Common myeloid progenitor, CD34-positive (primary cell): Measurements from ENCODE around the gene RPL18.

Source experiments
- CTCF ChIA-PET: fragments of 350-600 bp; sonication (Branson Sonifier 250); formaldehyde crosslinking; loops from one replicate; lab custom pipeline; 2021; ENCODE audit warnings: antibody characterized with exemption; lab: Charles Lee
- POLR2A ChIA-PET: fragments of 350-600 bp; sonication (Branson Sonifier 250); formaldehyde crosslinking; loops from one replicate; lab custom pipeline; 2021; ENCODE audit warnings: antibody characterized with exemption; lab: Charles Lee
- DNase-seq, 3 donors: peaks; one replicate each; pipeline versions ENCODE4 v3.0.0 to v3.0.0-alpha.2; 2013
- H3K27ac ChIP-seq, 2 experiments: 1 replicate in 1 of 2; 2 replicates in 1 of 2; pipeline ENCODE4 v1.7.0; 2013; ENCODE audit warnings: inconsistent platforms in 2 of 2, low read length in 2 of 2, mild to moderate bottlenecking in 2 of 2, low read depth in 1 of 2, moderate library complexity in 1 of 2; ENCODE audit not compliant: severe bottlenecking in 2 of 2, insufficient read depth in 1 of 2, poor library complexity in 1 of 2
- H3K27me3 ChIP-seq, 5 experiments: replicated peaks in 2 of 5; 1 replicate in 3 of 5; 2 replicates in 2 of 5; pipeline versions ENCODE4 v1.6.1 to v1.7.0; 2013; ENCODE audit warnings: low read length in 4 of 5, mild to moderate bottlenecking in 2 of 5, moderate library complexity in 2 of 5, inconsistent platforms in 1 of 5; ENCODE audit not compliant: insufficient read depth in 5 of 5, control insufficient read depth in 4 of 5
- H3K36me3 ChIP-seq, 4 experiments: 1 replicate in 2 of 4; 2 replicates in 2 of 4; pipeline versions ENCODE4 v1.6.1 to v1.7.0; 2013; ENCODE audit warnings: low read length in 3 of 4, control low read depth in 1 of 4, mild to moderate bottlenecking in 1 of 4; ENCODE audit not compliant: control insufficient read depth in 4 of 4, insufficient read depth in 4 of 4
- H3K4me1 ChIP-seq, 4 experiments: 1 replicate in 3 of 4; 2 replicates in 1 of 4; pipeline versions ENCODE4 v1.6.1 to v1.7.1; 2013; ENCODE audit warnings: low read length in 3 of 4, mild to moderate bottlenecking in 3 of 4, control low read depth in 1 of 4, inconsistent platforms in 1 of 4, moderate library complexity in 1 of 4; ENCODE audit not compliant: control insufficient read depth in 4 of 4, insufficient read depth in 4 of 4; ENCODE audit errors: control extremely low read depth in 1 of 4
- H3K4me3 ChIP-seq, 7 experiments: 1 replicate in 4 of 7; 2 replicates in 3 of 7; pipeline versions ENCODE4 v1.5.1 to v1.7.0; 2013; ENCODE audit warnings: mild to moderate bottlenecking in 7 of 7, low read length in 6 of 7, moderate library complexity in 6 of 7, inconsistent platforms in 2 of 7, low read depth in 2 of 7, control low read depth in 1 of 7; ENCODE audit not compliant: insufficient read depth in 4 of 7, control insufficient read depth in 1 of 7; ENCODE audit errors: extremely low read depth in 1 of 7
- H3K9me3 ChIP-seq, 5 experiments: 1 replicate in 4 of 5; 2 replicates in 1 of 5; pipeline versions ENCODE4 v1.6.1 to v1.7.1; 2013; ENCODE audit warnings: low read length in 4 of 5, mild to moderate bottlenecking in 2 of 5, inconsistent platforms in 1 of 5, low read depth in 1 of 5, moderate library complexity in 1 of 5; ENCODE audit not compliant: control insufficient read depth in 4 of 5, insufficient read depth in 2 of 5; ENCODE audit errors: control extremely low read depth in 1 of 5
- WGBS: methylation state at CpG from one replicate; pipeline ENCODE4 v1.1.5; 2013; ENCODE audit not compliant: insufficient coverage; 5-methylcytosine and 5-hydroxymethylcytosine counted together

The RPL18 gene

DNA sequence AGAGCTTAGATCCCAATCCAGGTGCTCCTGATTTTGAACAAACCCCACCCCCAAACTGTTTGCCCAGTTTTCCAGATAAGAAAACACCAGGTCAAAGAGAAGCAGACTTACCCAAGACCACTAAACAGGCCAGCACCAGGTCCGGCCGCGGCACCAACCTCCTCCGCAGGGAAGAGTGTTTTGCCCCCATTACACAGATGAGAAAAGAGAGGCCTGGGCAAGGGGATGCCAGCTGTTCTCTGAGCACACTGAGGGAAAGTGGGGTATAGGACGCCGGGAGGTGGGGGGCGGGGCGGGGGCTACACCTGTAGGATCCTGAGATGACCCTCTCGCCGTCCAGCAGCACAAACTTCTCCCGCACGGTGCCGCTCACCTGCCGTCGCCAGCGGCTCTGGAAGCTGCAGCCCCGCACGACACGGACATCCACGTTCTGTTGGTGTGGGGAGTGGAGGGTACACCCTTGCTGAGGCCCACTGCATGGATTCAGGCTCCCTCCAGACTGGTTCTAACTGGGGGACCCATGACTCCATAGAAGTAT is 9.3 kb downstream of the RPL18 start:
- no peak overlapping the region for H3K4me3 ChIP-seq
- peaks cover 0 to 5% (median 0%) of the 10 kb centered on the region in 4 experiments for H3K36me3 ChIP-seq
- H3K27ac ChIP-seq = no peak overlapping the region
- POLR2A ChIA-PET = interaction anchor here (0.7 kb wide), 1 partner anchor 33 kb away, joined by 4 read pairs; no protein-coding TSS in a partner anchor
- H3K27me3 ChIP-seq = no peaks in the 10 kb centered on the region
- H3K9me3 ChIP-seq = no peaks in the 10 kb centered on the region
- 97% methylated on average over 17 of the region's 20 CpGs for WGBS
- no peak for DNase-seq
- CTCF ChIA-PET = interaction anchor here (0.9 to 4.7 kb wide), 8 partner anchors 8 to 262 kb away, joined by 3 to 57 read pairs (median 5); partner anchors contain the start of genes RPL18 and SPHK2
- H3K4me1 ChIP-seq = peaks cover 0 to 8% (median 0%) of the 10 kb centered on the region in 4 experiments

DNA sequence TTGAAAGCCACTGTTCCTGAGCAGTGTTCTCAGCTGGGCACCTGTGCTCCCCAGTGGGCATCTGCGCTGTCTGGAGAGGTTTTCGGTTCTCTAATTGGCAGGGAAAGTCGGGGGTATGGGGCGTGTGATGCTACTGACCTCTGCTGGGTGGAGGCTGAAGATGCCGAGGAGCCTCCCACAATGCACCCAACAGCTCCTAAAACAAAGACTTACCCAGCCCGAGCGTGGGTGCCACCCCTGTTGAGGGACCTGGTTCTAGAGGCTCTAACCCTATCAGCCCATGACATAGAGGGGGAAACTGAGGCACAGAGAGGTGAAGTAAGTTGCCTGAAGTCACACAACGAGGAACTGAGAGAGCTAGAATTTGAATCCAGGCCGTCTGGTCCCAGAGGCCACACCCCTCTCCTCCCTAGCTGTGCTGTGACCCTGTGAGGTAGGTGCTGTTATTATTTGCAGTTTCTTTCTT is 10.1 kb downstream of the RPL18 start:
- peak overlapping the region in 4 of 7 experiments; percentile 20 to 70 (median 54) for H3K4me3 ChIP-seq

DNA sequence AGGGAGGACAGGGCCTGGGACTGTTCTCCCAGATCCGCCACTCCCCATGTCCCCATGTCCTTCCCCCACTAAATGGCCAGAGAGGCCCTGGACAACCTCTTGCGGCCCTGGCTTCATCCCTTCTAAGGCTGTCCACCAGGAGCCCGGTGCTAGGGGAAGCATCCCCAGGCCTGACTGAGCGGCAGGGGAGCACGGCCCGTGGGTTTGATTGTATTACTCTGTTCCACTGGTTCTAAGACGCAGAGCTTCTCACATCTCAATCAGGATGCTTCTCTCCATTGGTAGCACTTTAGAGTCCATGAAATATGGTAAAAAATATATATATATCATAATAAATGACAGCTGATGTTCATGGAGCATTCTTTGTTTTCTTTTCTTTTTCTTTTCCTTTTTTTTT is 11.6 kb downstream of the RPL18 start:
- CTCF ChIA-PET = interaction anchor here (1.0 to 4.7 kb wide), 4 partner anchors 10 to 118 kb away, joined by 3 to 57 read pairs (median 15); no protein-coding TSS in a partner anchor
- Histone ChIP-seq H3K9me3 (no peaks in the 10 kb centered on the region), H3K36me3 (no peaks in the 10 kb centered on the region), H3K4me1 (peaks cover 0 to 8% (median 0%) of the 10 kb centered on the region in 4 experiments), H3K4me3 (no peak overlapping the region), H3K27me3 (no peaks in the 10 kb centered on the region), H3K27ac (no peak overlapping the region)
- POLR2A ChIA-PET = no interaction called here
- DNase-seq = no peak
- 96% methylated on average over 6 of the region's 7 CpGs for WGBS

More for the DNA sequence above, 10.1 kb downstream of the RPL18 start:
- Histone ChIP-seq H3K27ac (no peak overlapping the region), H3K4me1 (peaks cover 0 to 8% (median 0%) of the 10 kb centered on the region in 4 experiments), H3K9me3 (no peaks in the 10 kb centered on the region), H3K36me3 (no peaks in the 10 kb centered on the region), H3K27me3 (no peaks in the 10 kb centered on the region)
- DNase-seq = peak; percentile 74 to 82 (median 81)
- CTCF ChIA-PET = interaction anchor here (0.9 to 4.7 kb wide), 10 partner anchors 9 to 258 kb away, joined by 3 to 57 read pairs (median 4); partner anchors contain the start of genes RPL18 and SPHK2
- POLR2A ChIA-PET = interaction anchor here (0.6 to 1.1 kb wide), 2 partner anchors 20 to 777 kb away, joined by 3 to 4 read pairs; no protein-coding TSS in a partner anchor
- 0% methylated on average over 2 of the region's 9 CpGs for WGBS

DNA sequence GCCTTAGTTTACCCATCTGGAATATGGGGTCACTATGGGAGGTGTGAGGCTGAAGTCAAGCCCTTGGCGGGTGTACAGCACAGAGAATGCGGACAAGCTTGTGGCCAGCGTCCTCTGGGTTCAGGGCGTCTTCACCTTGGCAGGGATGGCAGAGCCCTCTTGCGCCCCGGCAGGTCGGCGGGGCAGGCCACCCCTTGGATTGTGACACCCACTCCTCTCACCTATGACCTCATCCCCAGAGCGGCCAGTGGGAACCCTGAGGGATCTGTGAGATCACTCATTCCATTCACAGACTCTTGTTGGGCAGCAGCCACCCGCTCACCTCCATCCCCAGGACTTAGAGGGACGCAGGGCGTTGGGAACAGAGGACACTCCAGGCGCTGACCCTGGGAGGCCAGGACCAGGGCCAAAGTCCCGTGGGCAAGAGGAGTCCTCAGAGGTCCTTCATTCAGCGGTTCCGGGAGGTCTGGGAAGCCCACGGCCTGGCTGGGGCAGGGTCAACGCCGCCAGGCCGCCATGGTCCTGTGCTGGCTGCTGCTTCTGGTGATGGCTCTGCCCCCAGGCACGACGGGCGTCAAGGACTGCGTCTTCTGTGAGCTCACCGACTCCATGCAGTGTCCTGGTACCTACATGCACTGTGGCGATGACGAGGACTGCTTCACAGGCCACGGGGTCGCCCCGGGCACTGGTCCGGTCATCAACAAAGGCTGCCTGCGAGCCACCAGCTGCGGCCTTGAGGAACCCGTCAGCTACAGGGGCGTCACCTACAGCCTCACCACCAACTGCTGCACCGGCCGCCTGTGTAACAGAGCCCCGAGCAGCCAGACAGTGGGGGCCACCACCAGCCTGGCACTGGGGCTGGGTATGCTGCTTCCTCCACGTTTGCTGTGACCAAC is 12.3 kb downstream of the RPL18 start, which contains the start of gene SPACA4:
SPACA4 (plus strand) TSS at position 280 of the 896 bp plus-strand sequence; CDS start at position 517, 237 bp downstream.
- POLR2A ChIA-PET = no interaction called here
- CTCF ChIA-PET = interaction anchor here (1.1 to 4.7 kb wide), 5 partner anchors 11 to 117 kb away, joined by 3 to 57 read pairs (median 5); no protein-coding TSS in a partner anchor
- Histone ChIP-seq H3K9me3 (no peaks in the 10 kb centered on the region), H3K4me3 (no peak within 1 kb of the TSS), H3K36me3 (no peaks in the 10 kb centered on the region), H3K27ac (no peak within 1 kb of the TSS), H3K27me3 (no peaks in the 10 kb centered on the region), H3K4me1 (peaks cover 0 to 8% (median 2%) of the 10 kb centered on the region in 4 experiments)
- no peak for DNase-seq
- 94% methylated on average over 38 of the region's 39 CpGs for WGBS

DNA sequence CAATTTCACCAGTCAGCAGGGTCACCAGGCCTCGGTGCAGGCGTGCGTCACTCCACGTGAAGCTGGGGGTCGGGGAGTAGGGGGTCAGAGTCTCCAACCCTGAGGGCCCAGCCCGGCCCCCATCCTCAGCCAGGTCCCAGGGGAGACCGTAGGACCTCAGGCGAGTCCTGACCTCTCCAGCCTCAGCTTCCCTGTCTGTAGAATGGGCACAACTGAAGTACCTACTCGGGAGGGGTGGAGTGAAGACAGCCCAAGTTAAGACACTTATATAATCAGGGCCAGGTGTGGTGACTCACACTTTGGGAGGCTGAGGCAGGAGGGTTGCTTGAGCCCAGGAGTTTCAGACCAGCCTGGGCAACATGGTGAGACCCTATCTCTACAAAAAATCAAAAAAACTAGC is 15.1 kb downstream of the RPL18 start:
- no peak overlapping the region for H3K27ac ChIP-seq
- POLR2A ChIA-PET = no interaction called here
- no peaks in the 10 kb centered on the region for H3K27me3 ChIP-seq
- H3K9me3 ChIP-seq = no peaks in the 10 kb centered on the region
- no peak overlapping the region for H3K4me3 ChIP-seq
- no peak for DNase-seq
- CTCF ChIA-PET = no interaction called here
- peaks cover 0 to 4% (median 2%) of the 10 kb centered on the region in 4 experiments for H3K4me1 ChIP-seq
- 95% methylated on average over 7 of the region's 9 CpGs for WGBS
- no peaks in the 10 kb centered on the region for H3K36me3 ChIP-seq

DNA sequence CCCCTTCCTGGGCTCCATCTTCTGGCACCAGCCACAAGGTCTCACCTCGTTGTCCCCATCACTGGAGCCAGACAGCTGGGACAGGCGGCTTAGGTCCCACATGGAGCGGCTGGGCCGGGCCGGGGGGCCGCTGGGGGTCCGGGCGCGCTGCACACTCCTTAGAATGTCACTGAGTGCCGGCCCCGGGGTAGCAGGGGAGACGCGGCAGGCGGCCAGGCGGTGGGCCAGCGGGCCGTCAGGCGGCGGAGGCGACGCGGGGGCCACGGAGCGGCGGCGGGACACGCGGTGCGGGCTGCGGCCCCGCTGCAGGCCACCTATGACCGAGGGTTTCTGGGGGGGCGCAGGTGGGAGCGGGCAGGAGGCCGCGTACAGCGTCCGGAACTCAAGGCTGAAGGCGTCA is 15.5 kb downstream of the RPL18 start:
- no peaks in the 10 kb centered on the region for H3K36me3 ChIP-seq
- no peak for DNase-seq
- H3K9me3 ChIP-seq = no peaks in the 10 kb centered on the region
- ChIA-PET CTCF (no interaction called here), POLR2A (no interaction called here)
- H3K4me3 ChIP-seq = no peak overlapping the region
- WGBS = 97% methylated on average over 37 of the region's 39 CpGs
- no peaks in the 10 kb centered on the region for H3K27me3 ChIP-seq
- no peak overlapping the region for H3K27ac ChIP-seq
- H3K4me1 ChIP-seq = peaks cover 0 to 3% (median 0%) of the 10 kb centered on the region in 4 experiments
